Fibroblast of pulmonary artery (primary cell): ENCODE results near the gene PTGDS.

Experiments
- DNase-seq: peaks from one replicate; pipeline ENCODE4 v3.0.0-alpha.2; 2010; ENCODE audit warnings: low read depth
- H3K4me3 ChIP-seq: replicated peaks from 2 replicates; pipeline ENCODE4 v1.5.1; 2011; ENCODE audit warnings: low read depth, mild to moderate bottlenecking, control low read depth, low read length, moderate library complexity
- TF ChIP-seq, protein P1 (sequence below): IDR thresholded peaks from 2 replicates; pipeline ENCODE4 v1.5.1; 2011; ENCODE audit warnings: mild to moderate bottlenecking, control low read depth, low read length, inconsistent platforms; ENCODE audit errors: missing control alignments

PTGDS gene

DNA sequence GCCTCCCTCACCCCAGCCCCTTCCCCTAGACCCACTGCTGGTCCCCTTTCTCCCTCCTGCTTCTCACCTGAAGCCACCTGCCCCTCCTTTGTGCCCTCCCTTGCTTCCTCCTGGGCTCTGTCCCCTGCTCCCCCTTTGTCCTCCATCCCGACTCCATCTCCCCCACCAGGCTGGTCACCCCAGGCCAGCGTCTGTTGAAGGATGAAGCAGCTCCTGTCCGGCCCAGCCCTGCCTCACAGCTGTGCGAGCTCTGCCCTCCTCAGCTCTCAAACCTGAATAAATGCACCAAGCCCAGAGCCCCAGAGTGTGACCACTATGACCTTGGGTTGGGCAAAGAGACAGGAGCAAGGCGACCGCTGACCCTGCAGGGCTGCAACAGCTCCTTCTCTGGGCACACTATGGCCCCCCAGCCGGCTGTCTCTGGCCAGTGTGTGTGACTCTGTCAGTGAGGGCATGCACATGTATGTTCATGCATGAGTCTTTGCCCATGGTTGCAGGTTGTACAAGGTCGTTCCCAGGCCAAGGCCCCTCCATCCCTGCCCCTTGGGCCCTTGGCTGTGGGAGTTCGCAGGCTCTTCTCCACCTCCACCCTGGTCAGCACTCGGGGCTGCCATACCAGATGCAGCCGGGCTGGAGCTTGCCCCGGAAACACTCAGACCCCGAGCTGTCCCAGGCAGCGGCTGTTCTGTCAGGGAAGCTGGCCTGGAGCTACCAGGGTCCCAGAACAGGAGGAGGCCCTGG lies 21.9 kb upstream of the PTGDS start:
- TF ChIP-seq, protein P1, sequence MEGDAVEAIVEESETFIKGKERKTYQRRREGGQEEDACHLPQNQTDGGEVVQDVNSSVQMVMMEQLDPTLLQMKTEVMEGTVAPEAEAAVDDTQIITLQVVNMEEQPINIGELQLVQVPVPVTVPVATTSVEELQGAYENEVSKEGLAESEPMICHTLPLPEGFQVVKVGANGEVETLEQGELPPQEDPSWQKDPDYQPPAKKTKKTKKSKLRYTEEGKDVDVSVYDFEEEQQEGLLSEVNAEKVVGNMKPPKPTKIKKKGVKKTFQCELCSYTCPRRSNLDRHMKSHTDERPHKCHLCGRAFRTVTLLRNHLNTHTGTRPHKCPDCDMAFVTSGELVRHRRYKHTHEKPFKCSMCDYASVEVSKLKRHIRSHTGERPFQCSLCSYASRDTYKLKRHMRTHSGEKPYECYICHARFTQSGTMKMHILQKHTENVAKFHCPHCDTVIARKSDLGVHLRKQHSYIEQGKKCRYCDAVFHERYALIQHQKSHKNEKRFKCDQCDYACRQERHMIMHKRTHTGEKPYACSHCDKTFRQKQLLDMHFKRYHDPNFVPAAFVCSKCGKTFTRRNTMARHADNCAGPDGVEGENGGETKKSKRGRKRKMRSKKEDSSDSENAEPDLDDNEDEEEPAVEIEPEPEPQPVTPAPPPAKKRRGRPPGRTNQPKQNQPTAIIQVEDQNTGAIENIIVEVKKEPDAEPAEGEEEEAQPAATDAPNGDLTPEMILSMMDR: no peak
- no peak for DNase-seq
- H3K4me3 ChIP-seq: no peak overlapping the region

DNA sequence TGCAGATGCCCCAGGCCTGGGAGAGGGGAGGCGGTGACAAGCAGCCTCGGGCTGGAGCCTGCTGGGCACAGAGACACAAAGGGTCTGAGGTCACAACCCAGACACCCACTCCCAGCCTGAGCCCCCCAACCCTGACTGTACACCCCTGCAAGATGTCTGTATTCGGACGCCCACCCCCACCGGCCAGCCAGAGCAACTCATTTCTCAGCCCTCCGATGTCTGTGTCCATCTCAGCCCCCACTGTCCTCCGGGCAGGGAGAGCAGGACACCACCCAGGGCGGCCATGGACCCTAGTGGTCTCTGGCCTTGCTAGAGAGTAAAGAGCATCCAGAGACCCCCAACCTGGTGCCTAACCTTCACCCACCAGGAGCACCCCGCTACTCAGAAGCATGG lies 21.4 kb upstream of the PTGDS start:
- no peak overlapping the region for H3K4me3 ChIP-seq
- no peak for DNase-seq
- TF ChIP-seq, protein P1: no peak

DNA sequence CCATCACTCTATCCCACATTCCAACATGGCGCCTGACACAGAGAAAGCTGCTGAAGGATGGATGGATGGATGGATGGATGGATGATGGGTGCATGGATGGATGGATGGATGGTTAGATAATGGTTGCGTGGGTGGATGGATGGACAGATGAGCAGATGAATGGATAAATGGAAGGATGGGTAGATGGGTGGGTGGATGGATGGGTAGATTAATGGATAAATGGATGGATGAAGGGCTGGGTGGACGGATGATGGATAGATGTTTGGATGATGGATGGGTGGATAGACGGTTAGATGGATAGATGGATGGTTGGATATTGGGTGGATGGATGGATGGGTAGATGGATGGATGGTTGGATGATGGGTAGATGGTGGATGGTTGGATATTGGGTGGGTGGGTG lies 20.7 kb upstream of the PTGDS start:
- no peak overlapping the region for H3K4me3 ChIP-seq
- DNase-seq: no peak
- TF ChIP-seq, protein P1: no peak

- H3K4me3 ChIP-seq: no peak overlapping the region
- TF ChIP-seq, protein P1: no peak
- no peak for DNase-seq
Observed at GRCh38 chr9:136957461-136957860, 19.8 kb upstream of the PTGDS start.

DNA sequence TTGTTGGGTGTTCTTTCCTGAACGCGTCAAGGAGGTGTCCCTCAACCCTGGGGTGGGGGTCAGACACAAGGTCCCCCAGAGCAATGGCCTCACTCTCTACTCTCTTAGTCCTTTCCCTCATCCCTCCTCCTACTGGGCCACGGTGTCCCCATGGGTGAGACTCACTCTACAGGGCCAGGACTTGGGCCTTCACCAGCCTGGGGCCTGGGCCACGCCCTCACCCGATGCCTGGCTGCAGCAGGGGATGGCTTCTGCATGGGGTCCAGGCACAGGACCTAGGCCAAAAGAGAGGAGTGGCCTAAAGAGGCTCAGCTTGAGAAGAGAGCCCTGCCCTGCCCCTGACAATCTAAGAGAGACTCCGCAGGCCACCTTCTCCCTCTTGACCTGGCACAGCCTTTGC lies 19.4 kb upstream of the PTGDS start:
- DNase-seq: no peak
- no peak overlapping the region for H3K4me3 ChIP-seq
- TF ChIP-seq, protein P1: no peak

- TF ChIP-seq, protein P1: no peak
- no peak overlapping the region for H3K4me3 ChIP-seq
- no peak for DNase-seq
Observed at GRCh38 chr9:136958473-136958872, 18.8 kb upstream of the PTGDS start.
